GM12801 (cell line): ENCODE results near the gene PRPF4.

Experiments used
- TF ChIP-seq, protein P1 (sequence below): IDR thresholded peaks from one replicate; pipeline ENCODE4 v1.5.1; 2011; ENCODE audit warnings: control low read depth; ENCODE audit not compliant: insufficient read length; ENCODE audit errors: extremely low read depth

The PRPF4 gene

DNA sequence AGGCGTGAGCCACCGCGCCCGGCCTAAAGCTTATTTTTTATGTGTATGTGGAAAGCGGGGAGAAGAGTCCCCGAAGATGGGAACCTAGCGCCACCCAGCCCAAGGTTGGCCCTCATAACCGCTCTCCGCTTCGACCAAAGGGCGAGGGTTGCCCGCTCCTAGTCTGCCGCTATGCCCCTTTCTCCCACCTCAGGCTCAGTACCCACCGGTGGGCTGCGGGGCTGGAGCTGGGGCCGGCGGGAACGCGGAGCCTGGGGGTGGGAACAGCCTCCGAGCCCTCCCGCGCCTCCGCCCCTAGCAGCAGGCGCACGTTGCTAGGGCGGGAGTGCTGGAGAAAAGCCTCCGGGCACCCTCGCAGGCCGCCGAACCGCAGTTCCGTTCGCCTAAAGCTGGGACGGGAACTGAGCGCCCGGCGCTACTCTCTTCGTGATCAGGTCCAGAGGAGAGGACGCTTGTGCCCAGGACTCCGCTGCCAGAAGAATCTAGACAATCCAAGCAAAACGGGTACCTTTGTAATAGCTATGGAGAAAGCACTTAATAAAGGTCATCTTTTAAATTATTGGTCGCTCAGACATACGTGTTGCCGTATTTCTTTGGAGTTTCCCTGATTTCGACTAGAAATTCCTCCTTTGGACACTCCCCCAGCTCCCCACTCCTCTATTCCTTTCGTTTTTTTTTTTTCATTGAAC is 64.7 kb downstream of the PRPF4 start, which contains the start of gene WDR31:
WDR31 (minus strand) TSS at position 265 of the 689 bp plus-strand sequence. CDS start 8,253 bp downstream, outside the sequence.
- TF ChIP-seq, protein P1, sequence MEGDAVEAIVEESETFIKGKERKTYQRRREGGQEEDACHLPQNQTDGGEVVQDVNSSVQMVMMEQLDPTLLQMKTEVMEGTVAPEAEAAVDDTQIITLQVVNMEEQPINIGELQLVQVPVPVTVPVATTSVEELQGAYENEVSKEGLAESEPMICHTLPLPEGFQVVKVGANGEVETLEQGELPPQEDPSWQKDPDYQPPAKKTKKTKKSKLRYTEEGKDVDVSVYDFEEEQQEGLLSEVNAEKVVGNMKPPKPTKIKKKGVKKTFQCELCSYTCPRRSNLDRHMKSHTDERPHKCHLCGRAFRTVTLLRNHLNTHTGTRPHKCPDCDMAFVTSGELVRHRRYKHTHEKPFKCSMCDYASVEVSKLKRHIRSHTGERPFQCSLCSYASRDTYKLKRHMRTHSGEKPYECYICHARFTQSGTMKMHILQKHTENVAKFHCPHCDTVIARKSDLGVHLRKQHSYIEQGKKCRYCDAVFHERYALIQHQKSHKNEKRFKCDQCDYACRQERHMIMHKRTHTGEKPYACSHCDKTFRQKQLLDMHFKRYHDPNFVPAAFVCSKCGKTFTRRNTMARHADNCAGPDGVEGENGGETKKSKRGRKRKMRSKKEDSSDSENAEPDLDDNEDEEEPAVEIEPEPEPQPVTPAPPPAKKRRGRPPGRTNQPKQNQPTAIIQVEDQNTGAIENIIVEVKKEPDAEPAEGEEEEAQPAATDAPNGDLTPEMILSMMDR: no peak

DNA sequence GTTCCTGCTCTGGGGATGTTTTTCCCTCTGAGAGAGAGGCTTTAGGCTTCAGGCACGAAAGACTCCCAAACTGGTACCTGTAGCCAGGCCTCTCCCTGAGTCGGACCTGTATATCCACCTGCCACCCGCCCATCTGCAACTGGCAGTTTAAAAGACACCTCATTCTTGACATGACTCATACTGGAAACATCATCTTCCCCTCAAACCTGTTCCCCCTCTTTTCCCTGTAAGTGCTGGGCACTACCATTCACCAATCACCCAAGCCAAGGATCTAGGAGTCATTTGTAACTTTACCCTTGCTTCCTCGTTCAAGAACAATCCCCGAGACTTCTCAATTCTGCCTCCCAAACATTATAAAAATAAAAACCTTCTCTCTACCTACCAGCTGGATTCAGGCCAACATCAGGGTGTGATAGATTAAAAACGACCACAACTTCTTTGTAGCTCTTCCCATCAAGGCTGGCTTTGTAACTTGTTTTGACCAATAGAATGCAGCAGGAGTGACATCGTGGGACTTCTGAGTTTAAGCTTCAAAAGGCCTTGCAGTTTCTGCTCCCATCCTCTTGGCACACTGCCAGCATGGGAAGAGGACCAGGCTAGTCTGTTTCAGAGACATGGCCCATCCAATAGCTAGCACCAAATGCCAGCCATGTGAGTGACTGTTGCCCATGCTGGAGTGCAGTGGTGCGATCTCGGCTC is 66.4 kb downstream of the PRPF4 start:
- TF ChIP-seq, protein P1: no peak
